Gastroesophageal sphincter (tissue), 4 donors: ENCODE measurements around the gene FYB1. TPM values are rescaled to one million over a fixed set of nuclear protein-coding genes. Genes with fewer than 3 reads are reported as not detected.

ENCODE experiments used
- ATAC-seq: fragments of 150-250 bp; one replicate; pipeline ENCODE4 v1.9.1; 2016; ENCODE audit warnings: mild to moderate bottlenecking, moderate library complexity
- H3K27ac ChIP-seq, 4 donors: fragments of 200-600 bp; sonication (generic) in 3 of 4; 1 replicate in 3 of 4; 2 replicates in 1 of 4; pipeline ENCODE4 v1.5.1; 2016 to 2019
- H3K27me3 ChIP-seq: fragments of 200-600 bp; sonication (generic); one replicate; pipeline ENCODE4 v1.5.1; 2019
- H3K36me3 ChIP-seq, 2 donors: fragments of 200-600 bp; sonication (generic); one replicate each; pipeline ENCODE4 v1.5.1; 2019; ENCODE audit warnings: control low read depth in 1 of 2
- H3K4me1 ChIP-seq, 3 donors: fragments of 200-600 bp; sonication (generic); 1 replicate in 2 of 3; 2 replicates in 1 of 3; pipeline ENCODE4 v1.5.1; 2016 to 2019; ENCODE audit warnings: control low read depth in 2 of 3
- H3K4me3 ChIP-seq, 2 donors: fragments of 200-600 bp; sonication (generic); one replicate each; pipeline ENCODE4 v1.5.1; 2019; ENCODE audit warnings: mild to moderate bottlenecking in 1 of 2, moderate library complexity in 1 of 2
- H3K9me3 ChIP-seq, 3 donors: fragments of 200-600 bp; sonication (generic); one replicate each; pipeline ENCODE4 v1.5.1; 2017 to 2019; ENCODE audit warnings: control low read depth in 2 of 3
- CTCF ChIP-seq, 4 experiments: fragments of 200-600 bp in 2 of 4; fragments of 450-650 bp in 2 of 4; sonication (generic) in 1 of 4; IDR thresholded peaks; one replicate each; pipeline ENCODE4 v1.5.1; 2017 to 2019; ENCODE audit warnings: antibody characterized with exemption in 4 of 4, mild to moderate bottlenecking in 2 of 4, moderate library complexity in 2 of 4
- EP300 ChIP-seq: sonication (generic); formaldehyde crosslinking; IDR thresholded peaks from one replicate; pipeline ENCODE4 v1.6.1; 2017; ENCODE audit warnings: antibody characterized with exemption, mild to moderate bottlenecking
- POLR2A ChIP-seq, 2 donors: fragments of 450-650 bp; IDR thresholded peaks; one replicate each; pipeline ENCODE4 v1.6.1; 2017; ENCODE audit warnings: antibody characterized with exemption in 2 of 2, mild to moderate bottlenecking in 2 of 2, moderate library complexity in 1 of 2
- POLR2AphosphoS5 ChIP-seq: sonication (generic); formaldehyde crosslinking; IDR thresholded peaks from one replicate; pipeline ENCODE4 v1.6.1; 2017; ENCODE audit warnings: antibody characterized with exemption
- WGBS, 2 donors: methylation state at CpG; one replicate each; pipeline ENCODE4 v1.1.5; 2018; ENCODE audit warnings: low coverage in 1 of 2; 5-methylcytosine and 5-hydroxymethylcytosine counted together
- total RNA-seq, 4 donors: library from RNA; depleted of rRNA; stranded (reverse); fragments of >200 nt; gene quantifications; one replicate each; pipeline ENCODE4 v1.1.0, GENCODE V29; 2016

Gene FYB1
- total RNA-seq, 4 donors from 2014 or later: 2.5 to 9.3 (median 5.9) TPM

- no peak for ATAC-seq
- no peaks in the 10 kb centered on the region for H3K36me3 ChIP-seq
- no peak overlapping the region for H3K4me3 ChIP-seq
- TF ChIP-seq POLR2A (IDR thresholded peaks at IDR 0.05) (no peak), CTCF (IDR thresholded peaks at IDR 0.05) (no peak), EP300 (no peak), POLR2AphosphoS5 (no peak)
- H3K9me3 ChIP-seq: no peaks in the 10 kb centered on the region
- WGBS, 2 donors: 74 to 76% methylated on average over 5 to 7 of the region's 7 CpGs
- no peak overlapping the region for H3K27ac ChIP-seq
- H3K4me1 ChIP-seq: no peaks in the 10 kb centered on the region
- H3K27me3 ChIP-seq: no peaks in the 10 kb centered on the region
Observed at GRCh38 chr5:39100851-39101396, 118.4 kb downstream of the FYB1 start.

DNA sequence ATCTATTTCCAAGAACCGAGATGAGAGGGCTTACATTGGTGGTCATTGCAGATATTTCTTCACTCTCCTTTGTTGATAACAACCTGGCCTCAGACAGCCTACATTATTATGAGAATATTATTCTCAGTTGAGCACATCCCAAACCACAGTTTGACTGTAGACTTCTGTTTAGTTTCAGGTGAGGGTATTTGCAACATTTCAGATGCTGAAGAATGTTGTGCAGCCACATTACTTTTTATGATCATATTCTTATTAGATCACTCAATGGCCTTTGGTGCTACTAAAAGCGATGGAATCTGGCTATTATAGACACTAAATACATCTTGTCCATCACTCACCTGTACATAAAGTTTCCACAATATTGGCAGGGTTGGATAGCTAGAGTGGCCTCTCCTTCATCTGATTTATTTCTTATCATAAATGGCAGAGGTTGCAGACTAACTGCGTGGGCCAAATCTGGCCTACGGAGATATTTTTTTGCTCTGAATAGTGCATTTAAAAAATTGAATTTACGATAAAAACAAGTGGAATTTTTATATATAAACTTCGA lies 119.0 kb downstream of the FYB1 start:
- Histone ChIP-seq H3K27ac (no peak overlapping the region), H3K4me1 (no peaks in the 10 kb centered on the region), H3K27me3 (no peaks in the 10 kb centered on the region), H3K9me3 (no peaks in the 10 kb centered on the region), H3K36me3 (no peaks in the 10 kb centered on the region), H3K4me3 (no peak overlapping the region)
- no peak for TF ChIP-seq POLR2AphosphoS5
- no peak for TF ChIP-seq POLR2A (IDR thresholded peaks at IDR 0.05)
- TF ChIP-seq CTCF (IDR thresholded peaks at IDR 0.05): no peak
- TF ChIP-seq EP300: no peak
- ATAC-seq: no peak
- WGBS, 2 donors: 84 to 85% methylated on average over 2 to 6 of the region's 6 CpGs

DNA sequence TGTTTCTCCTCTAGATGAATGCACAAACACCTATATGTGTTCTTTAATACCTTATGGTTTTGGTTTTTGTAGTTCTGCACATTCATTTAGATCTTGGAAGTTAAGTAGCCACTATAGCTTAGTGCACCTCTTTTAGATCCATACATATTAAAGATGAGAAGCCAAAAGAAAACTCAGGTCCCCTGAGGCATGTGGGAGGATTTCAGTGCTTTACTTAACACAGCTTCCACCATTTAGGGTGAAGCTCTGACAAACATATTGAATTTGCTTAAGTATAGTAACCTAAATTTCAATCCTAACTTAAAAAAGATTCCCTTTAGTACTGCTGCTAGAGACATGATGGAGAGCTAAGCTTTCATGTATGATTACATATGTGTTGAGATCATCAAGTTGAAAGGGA lies 119.5 kb downstream of the FYB1 start:
- no peak for ATAC-seq
- no peaks in the 10 kb centered on the region for H3K27me3 ChIP-seq
- TF ChIP-seq POLR2AphosphoS5: no peak
- TF ChIP-seq EP300: no peak
- no peak for TF ChIP-seq POLR2A (IDR thresholded peaks at IDR 0.05)
- no peak for TF ChIP-seq CTCF (IDR thresholded peaks at IDR 0.05)
- H3K9me3 ChIP-seq: no peaks in the 10 kb centered on the region
- H3K27ac ChIP-seq: no peak overlapping the region
- H3K4me1 ChIP-seq: no peaks in the 10 kb centered on the region
- H3K4me3 ChIP-seq: no peak overlapping the region
- no peaks in the 10 kb centered on the region for H3K36me3 ChIP-seq

DNA sequence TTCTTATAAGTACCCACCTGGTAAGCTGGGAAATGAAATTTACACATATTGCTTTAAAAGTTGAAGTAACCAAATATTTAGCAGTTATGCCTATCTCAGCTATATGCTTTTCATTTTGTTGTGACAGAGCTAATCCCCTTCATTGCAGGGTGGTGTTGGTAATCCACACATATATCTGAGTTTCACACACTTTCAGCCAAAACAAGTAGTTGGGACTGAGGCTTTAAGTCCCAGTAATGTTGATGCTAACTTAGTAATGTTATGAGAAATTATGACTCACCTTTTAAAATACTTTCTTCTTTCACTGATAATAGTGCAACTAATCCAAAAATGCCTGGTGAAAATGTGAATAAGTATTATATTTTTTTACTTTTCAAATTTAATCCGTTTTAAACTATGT lies 126.0 kb downstream of the FYB1 start:
- H3K9me3 ChIP-seq: peaks cover 0 to 11% (median 0%) of the 10 kb centered on the region in 3 donors
- no peaks in the 10 kb centered on the region for H3K36me3 ChIP-seq
- no peak for ATAC-seq

More for the DNA sequence above, 126.0 kb downstream of the FYB1 start:
- Histone ChIP-seq H3K4me1 (no peaks in the 10 kb centered on the region), H3K27me3 (no peaks in the 10 kb centered on the region), H3K4me3 (no peak overlapping the region), H3K27ac (no peak overlapping the region)
- WGBS, 2 donors: 16 to 45% methylated on average over 1 of the region's 1 CpG
- TF ChIP-seq POLR2AphosphoS5 (no peak), CTCF (IDR thresholded peaks at IDR 0.05) (no peak), POLR2A (IDR thresholded peaks at IDR 0.05) (no peak), EP300 (no peak)
